HG03342 (cell line): Measurements from ENCODE around the gene HIC1.
A peak's percentile ranks its signal among the peaks of the same experiment; 100 is the strongest.

ENCODE experiments used
- ATAC-seq: cut with Tn5 transposase; IDR thresholded peaks from one replicate; pipeline ENCODE4 v1.9.1; 2021; ENCODE audit warnings: mild to moderate bottlenecking, moderate library complexity; ENCODE audit not compliant: unreplicated experiment

HIC1 gene

GRCh38 chr17:2025220-2025621, 29.7 kb upstream of the HIC1 start, which contains the start of gene RTN4RL1:
TSS of gene RTN4RL1 (minus strand) at chr17:2025334. CDS start at chr17:2024865, 469 bp downstream.
- ATAC-seq, result no peak

- ATAC-seq, result no peak
Observed at GRCh38 chr17:2025622-2026309, 29.1 kb upstream of the HIC1 start.

- ATAC-seq, result no peak
Observed at GRCh38 chr17:2027528-2028233, 27.2 kb upstream of the HIC1 start.

GRCh38 chr17:2028234-2028614, 26.7 kb upstream of the HIC1 start:
- ATAC-seq, result no peak

GRCh38 chr17:2028737-2029136, 26.2 kb upstream of the HIC1 start:
- ATAC-seq, result no peak

GRCh38 chr17:2029911-2030778, 24.8 kb upstream of the HIC1 start, which contains the start of gene DPH1:
TSS of gene DPH1 (plus strand) at chr17:2030153. CDS start at chr17:2030170, 17 bp downstream.
- peak; percentile 61 for ATAC-seq

GRCh38 chr17:2030779-2031163, 24.1 kb upstream of the HIC1 start:
- peak; percentile 4 for ATAC-seq

GRCh38 chr17:2033153-2033552, 21.8 kb upstream of the HIC1 start:
- no peak for ATAC-seq

GRCh38 chr17:2034157-2034556, 20.7 kb upstream of the HIC1 start:
- ATAC-seq, result no peak

GRCh38 chr17:2034806-2035540, 19.9 kb upstream of the HIC1 start:
- no peak for ATAC-seq

- ATAC-seq, result no peak
Observed at GRCh38 chr17:2035541-2036488, 19.1 kb upstream of the HIC1 start.

GRCh38 chr17:2037155-2037554, 17.7 kb upstream of the HIC1 start:
- no peak for ATAC-seq

- no peak for ATAC-seq
Observed at GRCh38 chr17:2040219-2040827, 14.6 kb upstream of the HIC1 start.

GRCh38 chr17:2040942-2041560, 13.9 kb upstream of the HIC1 start:
- no peak for ATAC-seq

- peak; percentile 85 for ATAC-seq
Observed at GRCh38 chr17:2041561-2042389, 13.1 kb upstream of the HIC1 start, which contains the start of gene OVCA2. TSS of gene OVCA2 (plus strand) at chr17:2042022. CDS start at chr17:2042048, 26 bp downstream.

- ATAC-seq, result no peak
Observed at GRCh38 chr17:2042390-2042847, 12.5 kb upstream of the HIC1 start.

- ATAC-seq, result no peak
Observed at GRCh38 chr17:2042933-2043332, 12.0 kb upstream of the HIC1 start.

- no peak for ATAC-seq
Observed at GRCh38 chr17:2043785-2044184, 11.1 kb upstream of the HIC1 start.
